Heart right ventricle (tissue), 16 donors: ENCODE results near the gene KLHL10. TPM values are rescaled to one million over a fixed set of nuclear protein-coding genes. Genes with fewer than 3 reads are reported as not detected.

Experiments
- ATAC-seq, 8 donors: fragments of 200-7000 bp; cut with Tn5 transposase; one replicate each; pipeline ENCODE4 v1.9.1; 2020; ENCODE audit warnings: mild to moderate bottlenecking in 8 of 8, moderate library complexity in 8 of 8, moderate number of reproducible peaks in 1 of 8
- DNase-seq, 2 donors: peaks; one replicate each; pipeline ENCODE4 v3.0.0-alpha.2; 2020
- H3K27ac ChIP-seq, 10 donors: fragments of 200-600 bp; sonication (generic) in 2 of 10; one replicate each; pipeline versions ENCODE4 v1.5.0 to v1.8.0; 2020 to 2022; ENCODE audit warnings: mild to moderate bottlenecking in 3 of 10
- H3K27me3 ChIP-seq, 7 donors: fragments of 200-600 bp; one replicate each; pipeline ENCODE4 v1.8.0; 2021 to 2022; ENCODE audit warnings: mild to moderate bottlenecking in 2 of 7
- H3K36me3 ChIP-seq, 9 donors: fragments of 200-600 bp; sonication (generic) in 1 of 9; one replicate each; pipeline versions ENCODE4 v1.5.0 to v1.8.0; 2020 to 2022; ENCODE audit warnings: mild to moderate bottlenecking in 2 of 9
- H3K4me1 ChIP-seq, 9 donors: fragments of 200-600 bp; sonication (generic) in 1 of 9; one replicate each; pipeline versions ENCODE4 v1.5.0 to v1.8.0; 2020 to 2022; ENCODE audit warnings: mild to moderate bottlenecking in 4 of 9
- H3K4me3 ChIP-seq, 10 donors: fragments of 200-600 bp; sonication (generic) in 2 of 10; one replicate each; pipeline versions ENCODE4 v1.5.0 to v1.8.0; 2020 to 2022; ENCODE audit warnings: mild to moderate bottlenecking in 7 of 10, moderate library complexity in 2 of 10
- H3K9me3 ChIP-seq, 11 donors: fragments of 200-600 bp in 10 of 11; sonication (generic) in 2 of 11; one replicate each; pipeline versions ENCODE4 v1.5.0 to v1.8.0; 2013 to 2022; ENCODE audit warnings: mild to moderate bottlenecking in 2 of 11, control low read depth in 1 of 11, moderate library complexity in 1 of 11
- WGBS, 2 donors: extraction: QIAGEN DNeasy Blood & Tissue Kit; methylation state at CpG; one replicate each; pipeline ENCODE4 v1.1.7; 2013; ENCODE audit warnings: inconsistent platforms in 1 of 2; 5-methylcytosine and 5-hydroxymethylcytosine counted together
- intact Hi-C, 10 donors: fragments of 100-400 bp; cut with DNase I; formaldehyde crosslinking; loops; one replicate each; pipeline versions ENCODE4 v1.11.1 to v1.14.2; 2022
- polyA plus RNA-seq, 2 donors: library from polyadenylated mRNA; stranded (reverse); fragments of 200-250 nt; gene quantifications; one replicate each; pipeline ENCODE4 v1.2.3, GENCODE V29; 2013
- total RNA-seq, 10 donors: library from RNA; stranded (reverse); fragmentation: NEBNext Ultra II Directional in 3 of 10; extraction: Animal tissue kit (Norgen Biotek cat#: 25700) in 3 of 10; gene quantifications; one replicate each; pipeline versions ENCODE4 v1.2.1 to v1.2.4, GENCODE V29; 2021 to 2023
- TF ChIP-seq, protein P1 (sequence below), 9 donors: fragments of 200-600 bp; sonication (generic) in 2 of 9; IDR thresholded peaks; one replicate each; pipeline versions ENCODE4 v1.5.0 to v1.8.0; 2021 to 2022; ENCODE audit warnings: antibody characterized with exemption in 9 of 9, mild to moderate bottlenecking in 5 of 9, moderate library complexity in 1 of 9
- donor health status: Arrhythmogenic right ventricular cardiomyopathy.
- donor health status: ischemic (EF 13 %, LVEDD 7.1; RV severe dilation, severe dysfunction).
- donor health status: healthy with polysubstance abuse.
- donor health status: DM: no; HTN: yes; CAD: no.
- donor health status: DM: no; HTN: no; CAD: no.
- donor health status: ischemic (EF 25% LVEDD 6.9; RV normal size, moderate dysfunction).
- donor health status: ischemic (EF 25% LVEDD 5.7; RV mildly dilated, moderate dysfunction).
- donor health status: healthy.
- donor health status: DM: yes; HTN: yes; CAD: no.
- donor health status: Ischemic cardiomyopathy.
- donor health status: ischemic (EF 35%, LVEDD 5.7; RV mildly dilated, moderate dysfunction).
- donor health status: nonischemic (EF 11% LVEDD 7.7; RV severe dilation, severe dysfunction).
- donor health status: DM: yes; HTN: yes; CAD: no.
- donor health status: PGD.
- donor health status: ischemic (EF 29% LVEDD 5.4; RV normal size, mild dysfunction).
- donor health status: nonischemic (EF 23%, LVEDD 6.1; RV moderate dilation, normal function).

The KLHL10 gene
- total and polyA plus RNA-seq, 12 donors: 0.01 to 0.25 (median 0.16) TPM; not detected in 7

DNA sequence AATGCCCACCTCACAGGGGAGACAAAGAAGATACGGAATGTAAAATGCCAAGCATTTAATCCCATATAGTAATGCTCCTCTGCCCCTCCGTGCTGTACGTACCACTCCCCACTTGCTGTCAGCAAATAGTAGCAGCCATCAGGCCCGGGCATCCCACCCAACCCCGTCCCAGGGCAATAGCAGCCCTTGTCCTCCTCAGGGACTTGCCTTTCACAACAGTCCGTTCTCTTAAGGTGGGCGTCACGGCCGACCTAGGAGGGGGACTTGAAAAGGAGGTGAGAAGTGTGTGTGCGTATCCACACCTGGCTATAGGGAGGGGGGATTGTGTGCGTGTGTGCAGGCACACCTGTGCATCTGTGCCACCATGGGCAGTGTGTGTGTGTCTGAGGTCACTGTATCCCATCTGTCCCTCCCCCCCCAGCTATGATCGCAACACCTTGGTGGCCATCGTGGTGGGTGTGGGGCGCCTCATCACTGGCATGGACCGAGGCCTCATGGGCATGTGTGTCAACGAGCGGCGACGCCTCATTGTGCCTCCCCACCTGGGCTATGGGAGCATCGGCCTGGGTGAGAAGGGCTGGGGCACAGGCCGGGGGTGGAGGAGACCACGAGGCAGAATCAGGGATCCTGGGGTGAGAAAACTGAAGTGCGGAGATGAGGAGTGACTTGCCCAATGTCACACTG is 20.8 kb upstream of the KLHL10 start:
- Histone ChIP-seq H3K27ac (no peak overlapping the region), H3K4me3 (no peak overlapping the region), H3K9me3 (no peaks in the 10 kb centered on the region), H3K27me3 (peaks cover 0 to 14% (median 0%) of the 10 kb centered on the region in 7 donors), H3K4me1 (peaks cover 0 to 15% (median 11%) of the 10 kb centered on the region in 9 donors), H3K36me3 (peaks cover 0 to 8% (median 0%) of the 10 kb centered on the region in 9 donors)
- TF ChIP-seq, protein P1, sequence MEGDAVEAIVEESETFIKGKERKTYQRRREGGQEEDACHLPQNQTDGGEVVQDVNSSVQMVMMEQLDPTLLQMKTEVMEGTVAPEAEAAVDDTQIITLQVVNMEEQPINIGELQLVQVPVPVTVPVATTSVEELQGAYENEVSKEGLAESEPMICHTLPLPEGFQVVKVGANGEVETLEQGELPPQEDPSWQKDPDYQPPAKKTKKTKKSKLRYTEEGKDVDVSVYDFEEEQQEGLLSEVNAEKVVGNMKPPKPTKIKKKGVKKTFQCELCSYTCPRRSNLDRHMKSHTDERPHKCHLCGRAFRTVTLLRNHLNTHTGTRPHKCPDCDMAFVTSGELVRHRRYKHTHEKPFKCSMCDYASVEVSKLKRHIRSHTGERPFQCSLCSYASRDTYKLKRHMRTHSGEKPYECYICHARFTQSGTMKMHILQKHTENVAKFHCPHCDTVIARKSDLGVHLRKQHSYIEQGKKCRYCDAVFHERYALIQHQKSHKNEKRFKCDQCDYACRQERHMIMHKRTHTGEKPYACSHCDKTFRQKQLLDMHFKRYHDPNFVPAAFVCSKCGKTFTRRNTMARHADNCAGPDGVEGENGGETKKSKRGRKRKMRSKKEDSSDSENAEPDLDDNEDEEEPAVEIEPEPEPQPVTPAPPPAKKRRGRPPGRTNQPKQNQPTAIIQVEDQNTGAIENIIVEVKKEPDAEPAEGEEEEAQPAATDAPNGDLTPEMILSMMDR (IDR thresholded peaks at IDR 0.05): no peak
- 94 to 95% methylated on average over 23 of the region's 23 CpGs for WGBS, 2 donors
- DNase-seq (no peak), ATAC-seq (no peak)
- intact Hi-C loops: no loop called here

GRCh38 chr17:41818024-41818423 is 19.6 kb upstream of the KLHL10 start:
- WGBS, 2 donors: 97 to 98% methylated on average over 20 of the region's 20 CpGs
- Histone ChIP-seq H3K36me3 (peaks cover 0 to 8% (median 0%) of the 10 kb centered on the region in 9 donors), H3K4me3 (no peak overlapping the region), H3K9me3 (no peaks in the 10 kb centered on the region), H3K27me3 (peaks cover 0 to 1% (median 0%) of the 10 kb centered on the region in 7 donors), H3K27ac (no peak overlapping the region), H3K4me1 (peaks cover 0 to 7% (median 2%) of the 10 kb centered on the region in 9 donors)
- ATAC-seq: no peak
- TF ChIP-seq, protein P1 (IDR thresholded peaks at IDR 0.05): no peak
- DNase-seq: no peak
- intact Hi-C loops: no loop called here

DNA sequence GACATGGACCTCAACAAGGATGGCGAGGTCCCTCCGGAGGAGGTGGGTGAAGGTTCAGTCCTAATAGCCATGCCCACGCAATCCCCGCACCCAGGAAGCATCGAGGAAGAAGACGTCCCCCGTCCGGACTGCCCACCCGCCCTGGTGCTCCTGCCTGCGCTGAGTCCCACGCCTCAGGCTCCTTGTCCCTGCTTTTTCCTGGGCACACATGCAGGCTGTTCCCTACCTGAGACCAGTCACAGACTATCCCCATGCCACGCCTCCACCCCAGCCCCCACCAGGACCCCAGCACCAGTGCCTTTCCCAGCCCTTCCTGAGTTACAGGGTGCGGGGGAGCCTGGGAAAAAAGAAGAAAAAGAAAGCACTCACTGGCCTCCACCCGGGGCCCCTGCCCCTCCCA is 15.8 kb upstream of the KLHL10 start:
- Histone ChIP-seq H3K36me3 (peaks cover 0 to 36% (median under 1%) of the 10 kb centered on the region in 9 donors), H3K4me3 (no peak overlapping the region), H3K27ac (no peak overlapping the region), H3K4me1 (no peaks in the 10 kb centered on the region), H3K9me3 (no peaks in the 10 kb centered on the region), H3K27me3 (no peaks in the 10 kb centered on the region)
- ATAC-seq (no peak), DNase-seq (no peak)
- TF ChIP-seq, protein P1 (IDR thresholded peaks at IDR 0.05): no peak
- intact Hi-C loops: no loop called here
- 87 to 90% methylated on average over 14 of the region's 14 CpGs for WGBS, 2 donors

- DNase-seq (no peak), ATAC-seq (no peak)
- H3K27ac ChIP-seq: no peak overlapping the region
- H3K36me3 ChIP-seq: peaks cover 0 to 43% (median 7%) of the 10 kb centered on the region in 9 donors
- 79 to 83% methylated on average over 12 of the region's 12 CpGs for WGBS, 2 donors
- H3K9me3 ChIP-seq: no peaks in the 10 kb centered on the region
- H3K4me1 ChIP-seq: no peaks in the 10 kb centered on the region
- H3K4me3 ChIP-seq: no peak overlapping the region
- intact Hi-C loops: no loop called here
- no peaks in the 10 kb centered on the region for H3K27me3 ChIP-seq
- TF ChIP-seq, protein P1 (IDR thresholded peaks at IDR 0.05): no peak
These were observed 15.1 kb upstream of the KLHL10 start for GRCh38 chr17:41822216-41823140.
